GF-D8 (cell line): ENCODE data around the gene ATP1A4.

Experiments
- DNase-seq: peaks from one replicate; lab custom pipeline; 2025; lab: John Stamatoyannopoulos, UW

ATP1A4 gene

GRCh38 chr1:160171980-160172379, 20.6 kb downstream of the ATP1A4 start:
- DNase-seq, result no peak

GRCh38 chr1:160177231-160177630, 25.8 kb downstream of the ATP1A4 start:
- no peak for DNase-seq

- no peak for DNase-seq
These were observed 26.3 kb downstream of the ATP1A4 start for GRCh38 chr1:160177667-160178066.

- no peak for DNase-seq
These were observed 27.3 kb downstream of the ATP1A4 start for GRCh38 chr1:160178731-160179130.

GRCh38 chr1:160179336-160179735, 27.9 kb downstream of the ATP1A4 start:
- no peak for DNase-seq

GRCh38 chr1:160186246-160186645, 34.8 kb downstream of the ATP1A4 start:
- DNase-seq, result no peak

- DNase-seq, result no peak
These were observed 35.3 kb downstream of the ATP1A4 start for GRCh38 chr1:160186729-160187128.

GRCh38 chr1:160187407-160187806, 36.0 kb downstream of the ATP1A4 start:
- no peak for DNase-seq

- no peak for DNase-seq
These were observed 36.9 kb downstream of the ATP1A4 start for GRCh38 chr1:160188341-160188740.

GRCh38 chr1:160189649-160190625, 38.5 kb downstream of the ATP1A4 start, which contains the start of gene CASQ1:
CASQ1 (plus strand) TSS chr1:160190575; CDS start chr1:160190752, 177 bp downstream.
- DNase-seq, result no peak

GRCh38 chr1:160191756-160192155, 40.4 kb downstream of the ATP1A4 start:
- DNase-seq, result no peak

GRCh38 chr1:160192234-160192633, 40.8 kb downstream of the ATP1A4 start:
- no peak for DNase-seq

GRCh38 chr1:160193091-160193819, 41.9 kb downstream of the ATP1A4 start:
- DNase-seq, result no peak

GRCh38 chr1:160193832-160194736, 42.7 kb downstream of the ATP1A4 start:
- DNase-seq, result no peak

GRCh38 chr1:160194737-160195059, 43.3 kb downstream of the ATP1A4 start:
- DNase-seq, result no peak

- no peak for DNase-seq
These were observed 44.7 kb downstream of the ATP1A4 start for GRCh38 chr1:160196143-160196542.

- no peak for DNase-seq
These were observed 45.8 kb downstream of the ATP1A4 start for GRCh38 chr1:160197231-160197630.

- DNase-seq, result no peak
These were observed 49.4 kb downstream of the ATP1A4 start for GRCh38 chr1:160200786-160201185.

GRCh38 chr1:160204526-160205241, 53.3 kb downstream of the ATP1A4 start:
- DNase-seq, result no peak

GRCh38 chr1:160205242-160206035, 54.0 kb downstream of the ATP1A4 start, which contains the start of gene PEA15:
PEA15 (plus strand) TSS chr1:160205384; CDS start chr1:160211545, 6,161 bp downstream.
- no peak for DNase-seq
